H1 (cell line): ENCODE measurements around the gene SRSF6. TPM values are rescaled to one million over a fixed set of nuclear protein-coding genes. Genes with fewer than 3 reads are reported as not detected.

Experiments used
- CTCF ChIA-PET: fragments of 300-600 bp; sonication (Branson Sonifier 250); formaldehyde crosslinking; loops from one replicate; lab custom pipeline; 2021; ENCODE audit not compliant: partially characterized antibody; lab: Charles Lee
- POLR2A ChIA-PET: fragments of 300-600 bp; sonication (Branson Sonifier 250); formaldehyde crosslinking; loops from one replicate; lab custom pipeline; 2021; ENCODE audit warnings: inconsistent platforms; ENCODE audit not compliant: partially characterized antibody; lab: Charles Lee
- DNase-seq, 2 experiments: peaks; one replicate each; pipeline versions ENCODE4 v3.0.0 to v3.0.0-alpha.2; 2010 to 2022; ENCODE audit warnings: low spot score in 2 of 2, low read depth in 1 of 2, mixed read lengths in 1 of 2
- FAIRE-seq: peaks from 2 replicates; lab custom pipeline; 2011; peaks lifted over from hg19 to GRCh38; lab: Jason Lieb, UNC
- H2AFZ ChIP-seq: 2 replicates; pipeline ENCODE4 v1.8.1; 2012; ENCODE audit warnings: low read length, inconsistent platforms
- H2AK5ac ChIP-seq: 2 replicates; pipeline ENCODE4 v1.6.1; 2013; ENCODE audit warnings: low read depth, low read length
- H2BK120ac ChIP-seq: replicated peaks from 2 replicates; pipeline ENCODE3; 2013; ENCODE audit warnings: low read depth, low read length, inconsistent platforms
- H2BK12ac ChIP-seq: 2 replicates; pipeline ENCODE4 v1.6.1; 2013; ENCODE audit warnings: low read depth, low read length
- H2BK15ac ChIP-seq: 2 replicates; pipeline ENCODE4 v1.6.1; 2013; ENCODE audit warnings: low read length
- H2BK20ac ChIP-seq: 2 replicates; pipeline ENCODE4 v1.6.1; 2013; ENCODE audit warnings: low read length
- H2BK5ac ChIP-seq: 2 replicates; pipeline ENCODE4 v1.6.1; 2013; ENCODE audit warnings: low read depth, low read length
- H3K14ac ChIP-seq: 2 replicates; pipeline ENCODE4 v1.6.1; 2013; ENCODE audit warnings: inconsistent platforms; ENCODE audit not compliant: insufficient read length
- H3K18ac ChIP-seq: 2 replicates; pipeline ENCODE4 v1.6.1; 2013; ENCODE audit warnings: low read length; ENCODE audit errors: extremely low read depth
- H3K23ac ChIP-seq: 2 replicates; pipeline ENCODE4 v1.6.1; 2013; ENCODE audit warnings: inconsistent platforms; ENCODE audit not compliant: insufficient read length
- H3K23me2 ChIP-seq: 2 replicates; pipeline ENCODE4 v1.6.1; 2013; ENCODE audit warnings: low read depth, low read length
- H3K27ac ChIP-seq: 2 replicates; pipeline ENCODE4 v1.6.1; 2011; ENCODE audit warnings: low read depth, low read length, inconsistent platforms
- H3K27me3 ChIP-seq, 4 experiments: replicated peaks in 1 of 4; 1 replicate in 1 of 4; 2 replicates in 3 of 4; pipeline versions ENCODE4 v1.6.1 to v1.8.1; 2011 to 2013; ENCODE audit warnings: low read length in 3 of 4, mild to moderate bottlenecking in 3 of 4, inconsistent platforms in 2 of 4, mixed read lengths in 2 of 4, moderate library complexity in 1 of 4; ENCODE audit not compliant: control insufficient read depth in 3 of 4, insufficient read depth in 3 of 4; ENCODE audit errors: extremely low read depth in 1 of 4
- H3K36me3 ChIP-seq, 4 experiments: 2 replicates each; pipeline versions ENCODE4 v1.6.1 to v1.8.1; 2011 to 2013; ENCODE audit warnings: mild to moderate bottlenecking in 4 of 4, low read length in 3 of 4, moderate library complexity in 2 of 4, control low read depth in 1 of 4, inconsistent platforms in 1 of 4; ENCODE audit not compliant: insufficient read depth in 4 of 4, control insufficient read depth in 2 of 4
- H3K4ac ChIP-seq: replicated peaks from 2 replicates; pipeline ENCODE3; 2013; ENCODE audit warnings: low read length, low read depth, mixed read lengths, inconsistent platforms; ENCODE audit not compliant: insufficient read length
- H3K4me1 ChIP-seq, 4 experiments: replicated peaks in 1 of 4; 1 replicate in 1 of 4; 2 replicates in 3 of 4; pipeline versions ENCODE4 v1.6.1 to v1.8.1; 2011 to 2013; ENCODE audit warnings: low read length in 3 of 4, inconsistent platforms in 2 of 4, mixed read lengths in 1 of 4; ENCODE audit not compliant: insufficient read depth in 4 of 4, control insufficient read depth in 3 of 4
- H3K4me2 ChIP-seq, 2 experiments: 2 replicates each; pipeline versions ENCODE4 v1.6.1 to v1.8.1; 2011 to 2013; ENCODE audit warnings: low read depth in 2 of 2, low read length in 2 of 2, control low read depth in 1 of 2, inconsistent platforms in 1 of 2, mild to moderate bottlenecking in 1 of 2; ENCODE audit not compliant: insufficient read depth in 1 of 2
- H3K4me3 ChIP-seq, 4 experiments: fragments of 200-600, 300-600 bp in 1 of 4; sonication (generic), shearing (Covaris generic), sonication (Bioruptor Twin) in 1 of 4; 2 replicates each; pipeline versions ENCODE4 v1.5.1 to v1.8.1; 2011 to 2016; ENCODE audit warnings: low read length in 4 of 4, low read depth in 3 of 4, control low read depth in 2 of 4, inconsistent platforms in 2 of 4, mild to moderate bottlenecking in 2 of 4, mixed read lengths in 1 of 4, moderate library complexity in 1 of 4; ENCODE audit not compliant: insufficient read depth in 2 of 4; ENCODE audit errors: extremely low read depth in 1 of 4
- H3K56ac ChIP-seq: replicated peaks from 2 replicates; pipeline ENCODE3; 2013; ENCODE audit warnings: low read depth, mild to moderate bottlenecking, mixed read lengths, low read length, inconsistent platforms; ENCODE audit not compliant: insufficient read length
- H3K79me1 ChIP-seq: 2 replicates; pipeline ENCODE4 v1.6.1; 2013; ENCODE audit warnings: low read depth, low read length, control low read depth
- H3K79me2 ChIP-seq, 2 experiments: 2 replicates each; pipeline versions ENCODE4 v1.6.1 to v1.8.1; 2012 to 2013; ENCODE audit warnings: low read length in 2 of 2, mild to moderate bottlenecking in 2 of 2, inconsistent platforms in 1 of 2; ENCODE audit not compliant: insufficient read depth in 2 of 2, control insufficient read depth in 1 of 2
- H3K9ac ChIP-seq, 4 experiments: replicated peaks in 1 of 4; 1 replicate in 1 of 4; 2 replicates in 3 of 4; pipeline versions ENCODE4 v1.6.1 to v1.8.1; 2011 to 2013; ENCODE audit warnings: low read depth in 3 of 4, low read length in 3 of 4, control low read depth in 2 of 4, mild to moderate bottlenecking in 2 of 4, moderate library complexity in 2 of 4, inconsistent platforms in 1 of 4; ENCODE audit errors: extremely low read depth in 1 of 4
- H3K9me3 ChIP-seq, 2 experiments: 2 replicates each; pipeline versions ENCODE4 v1.6.1 to v1.8.1; 2012 to 2013; ENCODE audit warnings: mild to moderate bottlenecking in 2 of 2, moderate library complexity in 2 of 2, control low read depth in 1 of 2, inconsistent platforms in 1 of 2, low read depth in 1 of 2, low read length in 1 of 2, mixed read lengths in 1 of 2; ENCODE audit not compliant: insufficient read depth in 2 of 2
- H4K20me1 ChIP-seq, 2 experiments: replicated peaks in 1 of 2; 2 replicates each; pipeline versions ENCODE3 to v1.8.1; 2011 to 2013; ENCODE audit warnings: inconsistent platforms in 2 of 2, low read length in 2 of 2, mild to moderate bottlenecking in 1 of 2; ENCODE audit not compliant: insufficient read depth in 2 of 2, control insufficient read depth in 1 of 2
- H4K5ac ChIP-seq: 2 replicates; pipeline ENCODE4 v1.6.1; 2013; ENCODE audit warnings: low read length, low read depth, mixed read lengths, inconsistent platforms; ENCODE audit not compliant: insufficient read length
- H4K8ac ChIP-seq: 2 replicates; pipeline ENCODE4 v1.8.0; 2013; ENCODE audit warnings: mild to moderate bottlenecking, moderate library complexity, low read length, inconsistent platforms; ENCODE audit not compliant: insufficient read depth; ENCODE audit errors: extremely low read depth
- H4K91ac ChIP-seq: replicated peaks from 2 replicates; pipeline ENCODE3; 2013; ENCODE audit warnings: low read length, mixed read lengths, inconsistent platforms; ENCODE audit not compliant: insufficient read length
- EP300 ChIP-seq, 2 experiments: IDR thresholded peaks; 1 replicate in 1 of 2; 2 replicates in 1 of 2; pipeline ENCODE4 v1.6.1; 2011 to 2012; ENCODE audit warnings: low read depth in 2 of 2, low read length in 2 of 2, mild to moderate bottlenecking in 2 of 2, borderline replicate concordance in 1 of 2, inconsistent platforms in 1 of 2, moderate library complexity in 1 of 2
- POLR2A ChIP-seq, 2 experiments: IDR thresholded peaks; 1 replicate in 1 of 2; 2 replicates in 1 of 2; pipeline ENCODE4 v1.6.1; 2011; ENCODE audit warnings: low read depth in 2 of 2, low read length in 2 of 2, mild to moderate bottlenecking in 2 of 2; ENCODE audit errors: control extremely low read depth in 1 of 2
- SIX5 ChIP-seq: IDR thresholded peaks from 2 replicates; pipeline ENCODE4 v1.6.1; 2011; ENCODE audit warnings: mild to moderate bottlenecking, low read depth, low read length
- ZNF274 ChIP-seq: IDR thresholded peaks from 2 replicates; pipeline ENCODE4 v1.7.0; 2012; ENCODE audit warnings: low read length, borderline replicate concordance; ENCODE audit errors: extremely low read depth
- WGBS, 2 experiments: shearing (Covaris generic) in 1 of 2; methylation state at CpG; one replicate each; pipeline versions ENCODE4 v1.1.6 to v1.1.7; 2013 to 2015; ENCODE audit warnings: low lambda C conversion rate in 2 of 2, mixed read lengths in 2 of 2, inconsistent platforms in 1 of 2, low coverage in 1 of 2, missing lambda C conversion rate in 1 of 2; ENCODE audit not compliant: insufficient replicate concordance in 2 of 2, insufficient coverage in 1 of 2, insufficient read length in 1 of 2; ENCODE audit errors: extremely low coverage in 1 of 2, missing lambda C conversion rate in 1 of 2; 5-methylcytosine and 5-hydroxymethylcytosine counted together
- polyA plus RNA-seq, 7 experiments: library from polyadenylated mRNA; depleted of rRNA in 3 of 7; stranded (reverse) in 5 of 7; unstranded in 2 of 7; fragments of >200 nt in 5 of 7; fragments of 200-250 nt in 2 of 7; gene quantifications; 1 replicate in 5 of 7; 2 replicates in 1 of 7; 4 replicates in 1 of 7; pipeline versions ENCODE4 v1.2.1 to v1.2.3, GENCODE V29; 2011 to 2013; ENCODE audit warnings: missing spikeins in 2 of 7, mixed read lengths in 2 of 7
- total RNA-seq: library from RNA; stranded (reverse); fragmentation: NEBNext Ultra II Directional; extraction: Animal tissue kit (Norgen Biotek cat#: 25700); gene quantifications from 2 replicates; pipeline ENCODE4 v1.2.1, GENCODE V29; 2021

Gene SRSF6
- total and polyA plus RNA-seq, 2 of the 8 experiments (the other 6 are each of a cell fraction or from before 2014, with no cell fraction given), result 48.0 to 171 TPM

DNA sequence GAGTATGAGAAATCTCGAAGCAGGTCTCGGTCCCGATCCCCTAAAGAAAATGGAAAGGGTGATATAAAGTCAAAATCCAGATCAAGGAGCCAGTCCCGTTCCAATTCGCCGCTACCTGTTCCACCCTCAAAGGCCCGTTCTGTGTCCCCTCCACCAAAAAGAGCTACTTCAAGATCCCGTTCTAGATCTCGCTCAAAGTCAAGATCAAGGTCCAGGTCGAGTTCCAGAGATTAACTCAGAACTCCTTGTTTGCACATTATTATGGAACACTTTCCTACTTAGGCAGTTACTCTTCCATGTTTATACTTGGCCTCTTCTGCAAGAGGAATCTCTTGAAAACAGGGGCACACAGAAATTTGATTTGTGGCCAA is 3.1 kb downstream of the SRSF6 start:
- FAIRE-seq, result no peak
- peaks cover 2 to 3% of the 10 kb centered on the region in 2 experiments for H4K20me1 ChIP-seq
- peaks cover 2% of the 10 kb centered on the region; the same call in 1 of the 2 replicates for H3K79me1 ChIP-seq
- H4K91ac ChIP-seq, result no peak overlapping the region
- no peak overlapping the region for H2BK20ac ChIP-seq
- H2BK12ac ChIP-seq, result no peak overlapping the region
- no peaks in the 10 kb centered on the region for H3K27me3 ChIP-seq
- H3K18ac ChIP-seq, result no peak overlapping the region
- no peak overlapping the region for H3K56ac ChIP-seq
- peaks cover 10 to 41% of the 10 kb centered on the region in 2 experiments for H3K79me2 ChIP-seq
- no peak overlapping the region for H2AK5ac ChIP-seq
- H3K4me2 ChIP-seq, result no peak overlapping the region
- peaks cover 3% of the 10 kb centered on the region; the same call in 1 of the 2 replicates for H3K23me2 ChIP-seq
- H3K4me1 ChIP-seq, result peaks cover 0 to 4% (median 0%) of the 10 kb centered on the region in 4 experiments; a peak in 2 of 7 replicates
- H3K27ac ChIP-seq, result no peak overlapping the region
- no peak overlapping the region for H4K8ac ChIP-seq
- H2BK15ac ChIP-seq, result no peak overlapping the region
- H3K9me3 ChIP-seq, result no peaks in the 10 kb centered on the region
- CTCF ChIA-PET, result interaction anchor here (1.0 to 1.8 kb wide), 2 partner anchors 12 to 77 kb away, joined by 3 to 4 read pairs; no protein-coding TSS in a partner anchor
- no peak overlapping the region for H3K9ac ChIP-seq
- POLR2A ChIA-PET, result interaction anchor here (1.0 to 2.8 kb wide), 7 partner anchors 8 to 48 kb away, joined by 3 to 14 read pairs (median 5); partner anchors contain the start of gene L3MBTL1
- no peak overlapping the region for H3K14ac ChIP-seq
- no peak overlapping the region for H2BK5ac ChIP-seq
- H2BK120ac ChIP-seq, result no peak overlapping the region
- DNase-seq, result no peak
- H3K4me3 ChIP-seq, result no peak overlapping the region
- no peak overlapping the region for H3K23ac ChIP-seq
- no peak overlapping the region for H2AFZ ChIP-seq
- H3K36me3 ChIP-seq, result peaks cover 24 to 66% (median 55%) of the 10 kb centered on the region in 4 experiments
- H4K5ac ChIP-seq, result no peak overlapping the region
- 98% methylated on average over 10 of the region's 10 CpGs; no CpG with 5 or more reads in 1 of the 2 experiments for WGBS, 2 experiments
- no peak overlapping the region for H3K4ac ChIP-seq
- peak in 1 of 2 experiments; percentile 18; a peak in 1 of 3 replicates for TF ChIP-seq POLR2A (IDR thresholded peaks at IDR 0.05; ENCODE audit: control extremely low read depth in 1 of 2, low read depth in 2 of 2, low read length in 2 of 2)
- no peak for TF ChIP-seq SIX5
- TF ChIP-seq EP300 (IDR thresholded peaks at IDR 0.05; ENCODE audit: borderline replicate concordance in 1 of 2, low read depth in 2 of 2, low read length in 2 of 2), result no peak
- no peak for TF ChIP-seq ZNF274
